H9 (cell line): Measurements from ENCODE around the gene HCN4. TPM values are rescaled to one million over a fixed set of nuclear protein-coding genes. Genes with fewer than 3 reads are reported as not detected.

Experiments
- DNase-seq: peaks from one replicate; pipeline ENCODE4 v3.0.0-alpha.2; 2017
- H2AFZ ChIP-seq: one replicate; pipeline ENCODE4 v1.6.1; 2013; ENCODE audit warnings: mild to moderate bottlenecking, low read length, control low read depth, moderate library complexity
- H2AK5ac ChIP-seq: 2 replicates; pipeline ENCODE4 v1.6.1; 2013; ENCODE audit warnings: low read length, control low read depth, mixed read lengths; ENCODE audit not compliant: insufficient read length
- H2BK120ac ChIP-seq: one replicate; pipeline ENCODE4 v1.6.1; 2013; ENCODE audit warnings: low read depth, mild to moderate bottlenecking, low read length, control low read depth, inconsistent platforms; ENCODE audit not compliant: poor library complexity, severe bottlenecking
- H2BK12ac ChIP-seq: 2 replicates; pipeline ENCODE4 v1.6.1; 2013; ENCODE audit warnings: low read length, control low read depth, mixed read lengths, low read depth; ENCODE audit not compliant: insufficient read length
- H2BK15ac ChIP-seq: 2 replicates; pipeline ENCODE4 v1.6.1; 2013; ENCODE audit warnings: low read depth, low read length, control low read depth
- H2BK20ac ChIP-seq: one replicate; pipeline ENCODE4 v1.6.1; 2013; ENCODE audit warnings: low read depth, mild to moderate bottlenecking, low read length, control low read depth, inconsistent platforms; ENCODE audit not compliant: poor library complexity, severe bottlenecking
- H2BK5ac ChIP-seq: 2 replicates; pipeline ENCODE4 v1.6.1; 2013; ENCODE audit warnings: low read length, control low read depth, mixed read lengths; ENCODE audit not compliant: insufficient read length
- H3K14ac ChIP-seq: 2 replicates; pipeline ENCODE4 v1.6.1; 2013; ENCODE audit warnings: low read length, control low read depth; ENCODE audit not compliant: insufficient read depth
- H3K18ac ChIP-seq: 2 replicates; pipeline ENCODE4 v1.6.1; 2013; ENCODE audit warnings: low read depth, mild to moderate bottlenecking, mixed read lengths, low read length, control low read depth; ENCODE audit not compliant: insufficient read length
- H3K23ac ChIP-seq: 2 replicates; pipeline ENCODE4 v1.6.1; 2013; ENCODE audit warnings: low read length, control low read depth, mixed read lengths, low read depth; ENCODE audit not compliant: insufficient read length
- H3K23me2 ChIP-seq: 2 replicates; pipeline ENCODE4 v1.6.1; 2013; ENCODE audit warnings: low read depth, mild to moderate bottlenecking, mixed read lengths, low read length, control low read depth; ENCODE audit not compliant: insufficient read length, poor library complexity, severe bottlenecking
- H3K27ac ChIP-seq: 2 replicates; pipeline ENCODE4 v1.5.1; 2013; ENCODE audit warnings: low read length, control low read depth, mixed read lengths, low read depth; ENCODE audit not compliant: insufficient read length
- H3K27me3 ChIP-seq: 2 replicates; pipeline ENCODE4 v1.6.1; 2013; ENCODE audit warnings: low read length, control low read depth, inconsistent platforms; ENCODE audit not compliant: insufficient read depth
- H3K4ac ChIP-seq: 2 replicates; pipeline ENCODE4 v1.6.1; 2013; ENCODE audit warnings: low read depth, mild to moderate bottlenecking, control low read depth, inconsistent platforms, low read length, moderate library complexity
- H3K4me1 ChIP-seq: 2 replicates; pipeline ENCODE4 v1.6.1; 2013; ENCODE audit warnings: low read length, control low read depth, inconsistent platforms; ENCODE audit not compliant: insufficient read depth
- H3K4me2 ChIP-seq: 2 replicates; pipeline ENCODE4 v1.6.1; 2013; ENCODE audit warnings: low read length, control low read depth, mixed read lengths; ENCODE audit not compliant: insufficient read length, insufficient read depth
- H3K56ac ChIP-seq: 2 replicates; pipeline ENCODE4 v1.6.1; 2013; ENCODE audit warnings: low read depth, mild to moderate bottlenecking, mixed read lengths, low read length, control low read depth; ENCODE audit not compliant: insufficient read length
- H3K79me1 ChIP-seq: 2 replicates; pipeline ENCODE4 v1.6.1; 2013; ENCODE audit warnings: low read depth, mild to moderate bottlenecking, moderate library complexity, low read length, control low read depth, inconsistent platforms; ENCODE audit not compliant: insufficient read depth, poor library complexity, severe bottlenecking
- H3K79me2 ChIP-seq: 2 replicates; pipeline ENCODE4 v1.6.1; 2013; ENCODE audit warnings: low read length, control low read depth, inconsistent platforms; ENCODE audit not compliant: insufficient read depth
- H3K9ac ChIP-seq: 2 replicates; pipeline ENCODE4 v1.6.1; 2013; ENCODE audit warnings: low read length, control low read depth, mixed read lengths; ENCODE audit not compliant: insufficient read length; ENCODE audit errors: extremely low read depth
- H3K9me3 ChIP-seq: one replicate; pipeline ENCODE4 v1.6.1; 2013; ENCODE audit warnings: low read depth, low read length, inconsistent platforms; ENCODE audit not compliant: control insufficient read depth
- H3T11ph ChIP-seq: one replicate; pipeline ENCODE4 v1.6.1; 2013; ENCODE audit warnings: mild to moderate bottlenecking, low read length, control low read depth, inconsistent platforms
- H4K20me1 ChIP-seq: one replicate; pipeline ENCODE4 v1.6.1; 2013; ENCODE audit not compliant: control insufficient read depth, insufficient read length, insufficient read depth
- H4K5ac ChIP-seq: 2 replicates; pipeline ENCODE4 v1.6.1; 2013; ENCODE audit warnings: low read depth, mild to moderate bottlenecking, mixed read lengths, low read length, control low read depth; ENCODE audit not compliant: insufficient read length
- H4K8ac ChIP-seq: replicated peaks from 2 replicates; pipeline ENCODE4 v1.6.1; 2013; ENCODE audit warnings: low read length, control low read depth, mixed read lengths, low read depth; ENCODE audit not compliant: insufficient read length
- H4K91ac ChIP-seq: 2 replicates; pipeline ENCODE4 v1.6.1; 2013; ENCODE audit warnings: low read depth, mild to moderate bottlenecking, moderate library complexity, mixed read lengths, low read length, control low read depth; ENCODE audit not compliant: insufficient read length
- H3K27ac Mint-ChIP-seq, 3 experiments: 2 replicates in 2 of 3; 3 replicates in 1 of 3; pipeline ENCODE4 v1.8.0; 2020 to 2021; ENCODE audit warnings: mixed read lengths in 3 of 3, mild to moderate bottlenecking in 1 of 3, moderate library complexity in 1 of 3
- H3K27me3 Mint-ChIP-seq: 2 replicates; pipeline ENCODE4 v1.8.0; 2021; ENCODE audit warnings: low read depth, mild to moderate bottlenecking, moderate library complexity, mixed read lengths
- H3K36me3 Mint-ChIP-seq, 3 experiments: 2 replicates in 2 of 3; 3 replicates in 1 of 3; pipeline ENCODE4 v1.8.0; 2020 to 2021; ENCODE audit warnings: low read depth in 3 of 3, mixed read lengths in 3 of 3; ENCODE audit not compliant: insufficient read depth in 1 of 3
- H3K4me1 Mint-ChIP-seq, 2 experiments: 2 replicates each; pipeline ENCODE4 v1.8.0; 2020; ENCODE audit warnings: mixed read lengths in 2 of 2
- H3K4me3 Mint-ChIP-seq, 2 experiments: 2 replicates in 1 of 2; 3 replicates in 1 of 2; pipeline ENCODE4 v1.8.0; 2020 to 2021; ENCODE audit warnings: mild to moderate bottlenecking in 2 of 2, mixed read lengths in 2 of 2, moderate library complexity in 1 of 2
- H3K9me3 Mint-ChIP-seq, 2 experiments: 2 replicates in 1 of 2; 3 replicates in 1 of 2; pipeline ENCODE4 v1.8.0; 2020; ENCODE audit warnings: mild to moderate bottlenecking in 2 of 2, mixed read lengths in 2 of 2, moderate library complexity in 1 of 2
- WGBS: extraction: QIAGEN DNeasy Blood & Tissue Kit; methylation state at CpG from one replicate; pipeline ENCODE4 v1.1.7; 2013; ENCODE audit warnings: missing lambda C conversion rate, low lambda C conversion rate, mixed read lengths; ENCODE audit not compliant: insufficient read length; ENCODE audit errors: extremely low coverage; 5-methylcytosine and 5-hydroxymethylcytosine counted together
- total RNA-seq: library from RNA; stranded (reverse); gene quantifications from 2 replicates; pipeline ENCODE4 v1.2.1, GENCODE V29; 2021
- TF ChIP-seq, protein P1 (sequence below): fragments of 200-600 bp; sonication (generic); conservative IDR thresholded peaks from 3 replicates; pipeline ENCODE4 v1.8.0; 2021; ENCODE audit warnings: antibody characterized with exemption, mild to moderate bottlenecking

HCN4 gene
- total RNA-seq, 1 experiment from 2014 or later: 10.5 TPM

DNA sequence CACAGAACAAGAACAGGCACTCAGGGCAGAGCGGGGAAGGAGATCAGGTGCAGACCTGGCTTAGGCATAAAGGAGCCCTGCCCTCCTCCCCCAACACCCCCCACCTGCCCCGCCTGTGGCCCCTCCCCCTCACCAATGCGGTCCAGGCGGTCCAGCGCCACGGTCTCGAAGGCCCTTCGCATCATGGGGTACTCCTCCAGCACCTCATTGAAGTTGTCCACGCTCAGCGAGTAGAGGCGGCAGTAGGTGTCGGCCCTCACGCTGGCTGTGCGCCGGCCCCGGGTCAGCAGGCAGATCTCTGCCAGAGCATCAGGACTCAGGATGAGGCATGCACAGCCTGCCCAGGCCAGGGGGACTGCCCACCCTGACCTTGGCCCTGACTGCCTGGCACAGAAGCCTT lies 44.8 kb downstream of the HCN4 start:
- H3T11ph ChIP-seq: no peak overlapping the region
- WGBS: no CpG with 5 or more reads among the region's 16 CpGs
- no peak overlapping the region for H3K18ac ChIP-seq
- H3K14ac ChIP-seq: no peak overlapping the region; the same call in 1 of the 2 replicates
- no peaks in the 10 kb centered on the region for H3K27me3 ChIP-seq
- H3K27me3 Mint-ChIP-seq: no peaks in the 10 kb centered on the region; the same call in 1 of the 2 replicates
- H4K20me1 ChIP-seq: peaks cover 3% of the 10 kb centered on the region
- no peak overlapping the region for H3K4ac ChIP-seq
- DNase-seq: no peak
- H4K8ac ChIP-seq: no peak overlapping the region
- no peak overlapping the region for H3K9ac ChIP-seq
- no peak overlapping the region for H3K27ac Mint-ChIP-seq
- H3K4me3 Mint-ChIP-seq: no peak overlapping the region
- H2BK120ac ChIP-seq: no peak overlapping the region
- H4K91ac ChIP-seq: no peak overlapping the region
- peaks cover 3% of the 10 kb centered on the region for H3K23me2 ChIP-seq
- H2AFZ ChIP-seq: no peak overlapping the region
- H2BK5ac ChIP-seq: no peak overlapping the region
- no peak overlapping the region for H2BK12ac ChIP-seq
- no peak overlapping the region for H3K4me2 ChIP-seq
- H3K79me1 ChIP-seq: no peaks in the 10 kb centered on the region
- H3K79me2 ChIP-seq: no peaks in the 10 kb centered on the region
- TF ChIP-seq, protein P1, sequence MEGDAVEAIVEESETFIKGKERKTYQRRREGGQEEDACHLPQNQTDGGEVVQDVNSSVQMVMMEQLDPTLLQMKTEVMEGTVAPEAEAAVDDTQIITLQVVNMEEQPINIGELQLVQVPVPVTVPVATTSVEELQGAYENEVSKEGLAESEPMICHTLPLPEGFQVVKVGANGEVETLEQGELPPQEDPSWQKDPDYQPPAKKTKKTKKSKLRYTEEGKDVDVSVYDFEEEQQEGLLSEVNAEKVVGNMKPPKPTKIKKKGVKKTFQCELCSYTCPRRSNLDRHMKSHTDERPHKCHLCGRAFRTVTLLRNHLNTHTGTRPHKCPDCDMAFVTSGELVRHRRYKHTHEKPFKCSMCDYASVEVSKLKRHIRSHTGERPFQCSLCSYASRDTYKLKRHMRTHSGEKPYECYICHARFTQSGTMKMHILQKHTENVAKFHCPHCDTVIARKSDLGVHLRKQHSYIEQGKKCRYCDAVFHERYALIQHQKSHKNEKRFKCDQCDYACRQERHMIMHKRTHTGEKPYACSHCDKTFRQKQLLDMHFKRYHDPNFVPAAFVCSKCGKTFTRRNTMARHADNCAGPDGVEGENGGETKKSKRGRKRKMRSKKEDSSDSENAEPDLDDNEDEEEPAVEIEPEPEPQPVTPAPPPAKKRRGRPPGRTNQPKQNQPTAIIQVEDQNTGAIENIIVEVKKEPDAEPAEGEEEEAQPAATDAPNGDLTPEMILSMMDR: no peak
- H3K27ac ChIP-seq: no peak overlapping the region
- H3K9me3 Mint-ChIP-seq: no peaks in the 10 kb centered on the region; a peak in 1 of 5 replicates
- H3K4me1 ChIP-seq: no peaks in the 10 kb centered on the region
- H3K36me3 Mint-ChIP-seq: peaks cover 13 to 36% (median 29%) of the 10 kb centered on the region in 3 experiments
- no peak overlapping the region for H4K5ac ChIP-seq
- no peak overlapping the region for H3K23ac ChIP-seq
- no peak overlapping the region for H2BK20ac ChIP-seq
- H2BK15ac ChIP-seq: no peak overlapping the region
- H3K9me3 ChIP-seq: no peaks in the 10 kb centered on the region
- no peak overlapping the region for H2AK5ac ChIP-seq
- H3K4me1 Mint-ChIP-seq: peaks cover 4 to 7% of the 10 kb centered on the region in 2 experiments
- no peak overlapping the region for H3K56ac ChIP-seq
